WTC11 (cell line): ENCODE measurements around the gene KRT7. TPM values are rescaled to one million over a fixed set of nuclear protein-coding genes. Genes with fewer than 3 reads are reported as not detected.

Source experiments
- ATAC-seq: fragments of 200-7000 bp; cut with Tn5 transposase; 2 replicates; pipeline ENCODE4 v1.10.0; 2021; ENCODE audit warnings: mild to moderate bottlenecking, moderate library complexity
- CTCF ChIA-PET: fragments of 300-600 bp; sonication (Branson Sonifier 250); formaldehyde crosslinking; loops from one replicate; lab custom pipeline; 2021; ENCODE audit warnings: antibody characterized with exemption; lab: Charles Lee
- POLR2A ChIA-PET: fragments of 350-600 bp; sonication (Branson Sonifier 250); formaldehyde crosslinking; loops from one replicate; lab custom pipeline; 2021; ENCODE audit warnings: antibody characterized with exemption; lab: Charles Lee
- DNase-seq: peaks from one replicate; pipeline ENCODE4 v3.0.0; 2021; ENCODE audit warnings: low spot score
- H3K27ac Mint-ChIP-seq: 2 replicates; pipeline ENCODE4 v1.8.0; 2021; ENCODE audit warnings: mixed read lengths
- H3K27me3 Mint-ChIP-seq: 2 replicates; pipeline ENCODE4 v1.8.0; 2021; ENCODE audit warnings: low read depth, mild to moderate bottlenecking, moderate library complexity, mixed read lengths
- H3K36me3 Mint-ChIP-seq: 2 replicates; pipeline ENCODE4 v1.8.0; 2021; ENCODE audit warnings: mixed read lengths
- H3K4me1 Mint-ChIP-seq: 2 replicates; pipeline ENCODE4 v1.8.0; 2022; ENCODE audit warnings: mixed read lengths
- H3K4me3 Mint-ChIP-seq: 2 replicates; pipeline ENCODE4 v1.8.0; 2021; ENCODE audit warnings: mild to moderate bottlenecking, moderate library complexity, mixed read lengths
- H3K9me3 Mint-ChIP-seq: 2 replicates; pipeline ENCODE4 v1.8.0; 2021; ENCODE audit warnings: mixed read lengths
- ATF2 ChIP-seq: sonication (generic); formaldehyde crosslinking; IDR thresholded peaks from 2 replicates; pipeline ENCODE4 v1.8.1; 2022; ENCODE audit warnings: low read depth, missing genetic modification reagents, borderline replicate concordance
- E2F5 ChIP-seq: sonication (generic); formaldehyde crosslinking; IDR thresholded peaks from 2 replicates; pipeline ENCODE4 v1.8.1; 2022; ENCODE audit warnings: mild to moderate bottlenecking, moderate library complexity, missing genetic modification reagents
- ELF4 ChIP-seq: sonication (generic); formaldehyde crosslinking; IDR thresholded peaks from 2 replicates; pipeline ENCODE4 v1.8.1; 2022; ENCODE audit warnings: low read depth, mild to moderate bottlenecking, moderate library complexity, missing genetic modification reagents
- EMX1 ChIP-seq: fragments of 250-450 bp; sonication (Bioruptor Pico); IDR thresholded peaks from 2 replicates; pipeline ENCODE4 v1.8.0; 2021; ENCODE audit warnings: mild to moderate bottlenecking
- ERG ChIP-seq: fragments of 250-450 bp; sonication (Bioruptor Pico); IDR thresholded peaks from 2 replicates; pipeline ENCODE4 v1.8.0; 2021; ENCODE audit warnings: mild to moderate bottlenecking
- ETV6 ChIP-seq: sonication (generic); formaldehyde crosslinking; IDR thresholded peaks from 2 replicates; pipeline ENCODE4 v1.8.1; 2022; ENCODE audit warnings: mild to moderate bottlenecking, missing genetic modification reagents
- GRHL2 ChIP-seq: fragments of 250-450 bp; sonication (Bioruptor Pico); IDR thresholded peaks from 2 replicates; pipeline ENCODE4 v1.8.0; 2022; ENCODE audit warnings: mild to moderate bottlenecking, moderate library complexity; ENCODE audit not compliant: insufficient replicate concordance, severe bottlenecking
- GTF2I ChIP-seq: fragments of 250-450 bp; sonication (Bioruptor Pico); conservative IDR thresholded peaks from 2 replicates; pipeline ENCODE4 v1.4.0; 2021; ENCODE audit warnings: mild to moderate bottlenecking
- HMGXB4 ChIP-seq: sonication (generic); formaldehyde crosslinking; IDR thresholded peaks from 2 replicates; pipeline ENCODE4 v1.8.1; 2023; ENCODE audit warnings: mild to moderate bottlenecking, moderate library complexity, missing genetic modification reagents
- IRF2 ChIP-seq: sonication (generic); formaldehyde crosslinking; IDR thresholded peaks from 2 replicates; pipeline ENCODE4 v1.8.0; 2022; ENCODE audit warnings: low read depth, missing genetic modification reagents, borderline replicate concordance
- JUN ChIP-seq: sonication (generic); formaldehyde crosslinking; IDR thresholded peaks from 2 replicates; pipeline ENCODE4 v1.8.0; 2023; ENCODE audit warnings: mild to moderate bottlenecking, missing genetic modification reagents
- MAX ChIP-seq: sonication (generic); formaldehyde crosslinking; IDR thresholded peaks from 2 replicates; pipeline ENCODE4 v1.8.0; 2022; ENCODE audit warnings: mild to moderate bottlenecking, missing genetic modification reagents
- NFATC4 ChIP-seq: fragments of 250-450 bp; sonication (Bioruptor Pico); IDR thresholded peaks from 2 replicates; pipeline ENCODE4 v1.9.0; 2021; ENCODE audit warnings: mild to moderate bottlenecking
- NR2C2 ChIP-seq: sonication (generic); formaldehyde crosslinking; IDR thresholded peaks from 2 replicates; pipeline ENCODE4 v1.8.0; 2022; ENCODE audit warnings: mild to moderate bottlenecking, missing genetic modification reagents
- RORB ChIP-seq: fragments of 250-450 bp; sonication (Bioruptor Pico); IDR thresholded peaks from 2 replicates; pipeline ENCODE4 v1.9.0; 2021; ENCODE audit warnings: mild to moderate bottlenecking
- SOX15 ChIP-seq: fragments of 250-450 bp; sonication (Bioruptor Pico); IDR thresholded peaks from 2 replicates; pipeline ENCODE4 v1.9.0; 2021; ENCODE audit warnings: mild to moderate bottlenecking
- TCF7 ChIP-seq: sonication (generic); formaldehyde crosslinking; IDR thresholded peaks from 2 replicates; pipeline ENCODE4 v1.8.0; 2022; ENCODE audit warnings: mild to moderate bottlenecking, low read depth, missing genetic modification reagents, moderate library complexity
- TP53 ChIP-seq: sonication (generic); formaldehyde crosslinking; IDR thresholded peaks from 2 replicates; pipeline ENCODE4 v1.8.1; 2023; ENCODE audit warnings: mild to moderate bottlenecking, missing genetic modification reagents
- USF2 ChIP-seq: sonication (generic); formaldehyde crosslinking; IDR thresholded peaks from 2 replicates; pipeline ENCODE4 v1.8.1; 2023; ENCODE audit warnings: mild to moderate bottlenecking, missing genetic modification reagents, moderate library complexity
- ZNF396 ChIP-seq: fragments of 250-450 bp; sonication (Bioruptor Pico); IDR thresholded peaks from 2 replicates; pipeline ENCODE4 v1.8.0; 2021; ENCODE audit warnings: mild to moderate bottlenecking, moderate library complexity, borderline replicate concordance
- ZNF425 ChIP-seq: fragments of 250-450 bp; sonication (Bioruptor Pico); conservative IDR thresholded peaks from 2 replicates; pipeline ENCODE4 v1.9.0; 2021; ENCODE audit warnings: mild to moderate bottlenecking
- ZSCAN18 ChIP-seq: fragments of 250-450 bp; sonication (Bioruptor Pico); IDR thresholded peaks from 2 replicates; pipeline ENCODE4 v2.1.2; 2022; ENCODE audit warnings: mild to moderate bottlenecking, moderate library complexity
- total RNA-seq: library from RNA; stranded (reverse); gene quantifications from 3 replicates; pipeline ENCODE4 v1.2.3, GENCODE V29; 2021

The KRT7 gene
- total RNA-seq, 1 experiment from 2014 or later = 10.6 TPM

GRCh38 chr12:52266514-52266913 lies 33.5 kb downstream of the KRT7 start:
- Mint-ChIP-seq H3K9me3 (peaks cover 14% of the 10 kb centered on the region), H3K36me3 (0 out of 2 replicates have a peak, but pooled peaks cover 6% of the 10 kb centered on the region), H3K4me3 (no peak overlapping the region), H3K4me1 (no peaks in the 10 kb centered on the region), H3K27ac (no peak overlapping the region), H3K27me3 (no peaks in the 10 kb centered on the region; the same call in none of the 2 replicates)
- POLR2A ChIA-PET = no interaction called here
- TF ChIP-seq ZSCAN18 (CRISPR knock-in tag) (no peak), SOX15 (no peak), GRHL2 (no peak), TP53 (CRISPR knock-in tag) (no peak), ERG (CRISPR knock-in tag) (no peak), RORB (no peak), NR2C2 (CRISPR knock-in tag) (no peak), ZNF425 (no peak), E2F5 (CRISPR knock-in tag) (no peak), GTF2I (no peak), TCF7 (CRISPR knock-in tag) (no peak), NFATC4 (CRISPR knock-in tag) (no peak), IRF2 (CRISPR knock-in tag) (no peak), MAX (CRISPR knock-in tag) (no peak), ELF4 (CRISPR knock-in tag) (no peak)
- CTCF ChIA-PET = interaction anchor here (1.4 to 9.3 kb wide), 2 partner anchors 12 to 61 kb away, joined by 3 to 122 read pairs; no protein-coding TSS in a partner anchor
- DNase-seq (no peak), ATAC-seq (no peak)

GRCh38 chr12:52267266-52267665 lies 34.2 kb downstream of the KRT7 start:
- DNase-seq (no peak), ATAC-seq (no peak)
- POLR2A ChIA-PET = no interaction called here
- CTCF ChIA-PET = interaction anchor here (2.0 to 9.3 kb wide), 2 partner anchors 11 to 46 kb away, joined by 6 to 122 read pairs; no protein-coding TSS in a partner anchor
- no peaks in the 10 kb centered on the region for H3K4me1 Mint-ChIP-seq
- 0 out of 2 replicates have a peak, but pooled peaks cover 3% of the 10 kb centered on the region for H3K36me3 Mint-ChIP-seq
- no peaks in the 10 kb centered on the region; the same call in 1 of the 2 replicates for H3K27me3 Mint-ChIP-seq
- H3K4me3 Mint-ChIP-seq = no peak overlapping the region
- TF ChIP-seq ETV6 (no peak), ZNF396 (CRISPR knock-in tag) (no peak), EMX1 (CRISPR knock-in tag) (no peak), USF2 (CRISPR knock-in tag) (no peak), JUN (no peak), ATF2 (no peak), HMGXB4 (CRISPR knock-in tag) (no peak)
- no peak overlapping the region for H3K27ac Mint-ChIP-seq
- peaks cover 8% of the 10 kb centered on the region for H3K9me3 Mint-ChIP-seq
